ENCODE data around the gene SERPINB6. TPM values are rescaled to one million over a fixed set of nuclear protein-coding genes. Genes with fewer than 3 reads are reported as not detected.

SERPINB6 gene
- total RNA-seq, 1 donor from 2014 or later: 48.7 TPM

DNA sequence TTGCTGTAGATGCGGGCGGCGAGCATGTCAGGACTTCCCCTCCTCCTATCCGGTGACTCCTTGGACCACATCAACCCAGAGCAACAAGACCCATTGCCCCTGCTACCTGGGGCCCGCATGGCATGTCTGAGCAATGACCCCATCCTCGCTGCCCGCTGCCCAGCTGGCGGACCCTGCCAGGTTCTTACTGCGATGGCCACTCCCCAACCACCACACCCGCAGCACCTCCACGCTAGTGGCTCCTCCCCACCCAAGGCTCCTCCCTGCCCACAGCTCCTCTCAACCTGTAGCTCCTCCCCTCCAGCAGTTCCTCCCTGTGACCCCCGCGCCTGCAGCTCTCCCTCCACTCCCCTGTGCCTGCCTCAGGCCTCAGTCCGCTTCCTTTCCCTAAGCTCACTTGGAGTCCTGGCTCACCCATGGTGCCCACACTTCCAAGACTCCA lies 50.7 kb downstream of the SERPINB6 start:
- no peak for FAIRE-seq
- Histone ChIP-seq H3K36me3 (ENCODE audit: control insufficient read depth, insufficient read depth, low read length) (no peaks in the 10 kb centered on the region), H3K27me3 (ENCODE audit: control insufficient read depth, insufficient read depth, low read length) (no peaks in the 10 kb centered on the region), H3K4me3 (ENCODE audit: low read depth, low read length) (no peak overlapping the region)
- TF ChIP-seq, protein P1, sequence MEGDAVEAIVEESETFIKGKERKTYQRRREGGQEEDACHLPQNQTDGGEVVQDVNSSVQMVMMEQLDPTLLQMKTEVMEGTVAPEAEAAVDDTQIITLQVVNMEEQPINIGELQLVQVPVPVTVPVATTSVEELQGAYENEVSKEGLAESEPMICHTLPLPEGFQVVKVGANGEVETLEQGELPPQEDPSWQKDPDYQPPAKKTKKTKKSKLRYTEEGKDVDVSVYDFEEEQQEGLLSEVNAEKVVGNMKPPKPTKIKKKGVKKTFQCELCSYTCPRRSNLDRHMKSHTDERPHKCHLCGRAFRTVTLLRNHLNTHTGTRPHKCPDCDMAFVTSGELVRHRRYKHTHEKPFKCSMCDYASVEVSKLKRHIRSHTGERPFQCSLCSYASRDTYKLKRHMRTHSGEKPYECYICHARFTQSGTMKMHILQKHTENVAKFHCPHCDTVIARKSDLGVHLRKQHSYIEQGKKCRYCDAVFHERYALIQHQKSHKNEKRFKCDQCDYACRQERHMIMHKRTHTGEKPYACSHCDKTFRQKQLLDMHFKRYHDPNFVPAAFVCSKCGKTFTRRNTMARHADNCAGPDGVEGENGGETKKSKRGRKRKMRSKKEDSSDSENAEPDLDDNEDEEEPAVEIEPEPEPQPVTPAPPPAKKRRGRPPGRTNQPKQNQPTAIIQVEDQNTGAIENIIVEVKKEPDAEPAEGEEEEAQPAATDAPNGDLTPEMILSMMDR (IDR thresholded peaks at IDR 0.05; ENCODE audit: insufficient read depth, low read length, severe bottlenecking): no peak
- DNase-seq (ENCODE audit: low read depth): no peak

DNA sequence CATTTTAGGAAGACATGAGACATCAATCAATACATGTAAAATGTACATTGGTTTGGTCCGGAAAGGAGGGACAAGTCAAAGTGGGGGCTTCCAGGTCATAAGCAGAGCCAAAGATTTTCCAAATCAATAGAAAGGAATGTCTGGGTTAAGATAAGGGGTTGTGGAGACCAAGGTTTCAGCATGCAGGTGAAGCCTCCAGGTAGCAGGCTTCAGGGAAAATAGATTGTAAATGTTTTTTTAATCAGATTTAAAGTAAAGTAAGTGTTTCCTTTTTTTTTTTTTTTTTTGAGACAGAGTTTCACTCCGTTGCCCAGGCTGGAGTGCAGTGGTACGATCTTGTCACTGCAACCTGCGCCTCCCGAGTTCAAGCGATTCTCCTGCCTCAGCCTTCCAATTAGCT lies 51.5 kb downstream of the SERPINB6 start:
- no peak for DNase-seq (ENCODE audit: low read depth)
- Histone ChIP-seq H3K27me3 (ENCODE audit: control insufficient read depth, insufficient read depth, low read length) (no peaks in the 10 kb centered on the region), H3K4me3 (ENCODE audit: low read depth, low read length) (no peak overlapping the region), H3K36me3 (ENCODE audit: control insufficient read depth, insufficient read depth, low read length) (no peaks in the 10 kb centered on the region)
- no peak for FAIRE-seq
- TF ChIP-seq, protein P1 (IDR thresholded peaks at IDR 0.05; ENCODE audit: insufficient read depth, low read length, severe bottlenecking): no peak

DNA sequence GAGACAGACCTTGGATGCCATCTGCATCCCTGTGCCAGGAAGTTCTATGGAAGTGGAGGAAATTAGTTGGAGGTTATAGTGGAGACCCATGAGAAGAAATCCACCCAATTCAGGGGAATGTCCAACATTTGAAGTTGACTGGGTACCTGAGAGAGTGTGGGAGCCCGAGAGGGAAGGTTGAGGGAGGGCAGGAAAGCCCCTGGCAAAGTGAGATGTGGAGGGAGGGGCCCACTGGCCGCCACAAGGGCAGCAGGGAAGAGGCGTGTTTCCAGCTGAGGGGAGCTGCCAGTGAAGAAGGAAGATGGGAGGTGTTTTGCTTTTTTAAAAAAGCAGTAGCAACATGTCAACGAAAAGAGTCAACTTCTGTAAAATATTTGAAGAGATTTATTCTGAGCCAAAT lies 52.0 kb downstream of the SERPINB6 start:
- Histone ChIP-seq H3K36me3 (ENCODE audit: control insufficient read depth, insufficient read depth, low read length) (no peaks in the 10 kb centered on the region), H3K27me3 (ENCODE audit: control insufficient read depth, insufficient read depth, low read length) (no peaks in the 10 kb centered on the region), H3K4me3 (ENCODE audit: low read depth, low read length) (no peak overlapping the region)
- TF ChIP-seq, protein P1 (IDR thresholded peaks at IDR 0.05; ENCODE audit: insufficient read depth, low read length, severe bottlenecking): no peak
- FAIRE-seq: no peak
- DNase-seq (ENCODE audit: low read depth): no peak

DNA sequence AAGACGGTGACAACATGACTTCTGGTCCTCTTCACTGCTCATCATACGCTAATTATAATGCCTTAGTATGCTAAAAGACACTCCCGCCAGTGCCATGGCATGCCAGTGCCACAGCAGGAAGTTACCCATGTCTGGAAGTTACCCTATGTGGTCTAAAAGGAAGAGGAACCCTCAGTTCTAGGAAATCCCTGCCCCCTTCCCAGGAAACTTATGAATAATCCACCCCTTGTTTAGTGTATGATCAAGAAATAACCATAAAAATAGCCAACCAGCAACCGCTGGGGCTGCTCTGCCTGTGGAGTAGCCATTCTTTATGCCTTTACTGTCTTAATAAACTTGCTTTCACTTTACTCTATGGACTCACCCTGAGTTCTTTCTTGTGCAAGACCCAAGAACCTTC lies 52.4 kb downstream of the SERPINB6 start:
- FAIRE-seq (no peak), DNase-seq (ENCODE audit: low read depth) (no peak)
- TF ChIP-seq, protein P1 (IDR thresholded peaks at IDR 0.05; ENCODE audit: insufficient read depth, low read length, severe bottlenecking): no peak
- H3K36me3 ChIP-seq (ENCODE audit: control insufficient read depth, insufficient read depth, low read length): no peaks in the 10 kb centered on the region
- H3K4me3 ChIP-seq (ENCODE audit: low read depth, low read length): no peak overlapping the region
- H3K27me3 ChIP-seq (ENCODE audit: control insufficient read depth, insufficient read depth, low read length): no peaks in the 10 kb centered on the region

DNA sequence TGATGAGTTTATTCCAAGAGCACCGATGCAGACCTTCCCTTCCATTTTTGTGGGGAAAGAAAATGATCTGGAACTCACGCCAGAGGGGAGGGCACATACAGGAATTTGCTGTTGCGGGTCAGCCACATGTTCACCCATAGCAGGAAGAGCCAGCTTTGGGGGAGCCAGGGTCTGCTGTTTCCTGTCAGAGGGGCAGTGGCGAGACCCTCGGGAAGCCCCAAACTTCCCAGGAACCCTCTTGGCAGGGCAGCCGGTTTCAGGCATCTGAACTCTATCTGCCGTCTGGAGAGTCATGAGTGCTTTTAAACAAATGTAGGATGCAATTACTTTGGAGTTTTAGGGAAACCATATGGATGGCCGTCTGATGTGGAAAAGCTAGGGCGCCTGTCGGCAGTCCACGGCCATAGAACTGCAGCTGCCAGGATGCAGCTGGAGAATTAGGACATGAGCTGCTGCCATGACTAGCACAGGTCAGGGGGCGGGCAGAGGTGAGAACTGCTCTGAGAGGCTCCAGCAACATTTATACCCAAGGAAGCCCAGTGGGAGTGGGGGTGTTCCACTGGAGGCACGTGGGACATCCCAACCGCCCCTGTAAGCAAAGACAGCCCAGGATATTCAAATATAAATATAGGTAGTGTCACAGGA lies 53.4 kb downstream of the SERPINB6 start:
- TF ChIP-seq, protein P1 (IDR thresholded peaks at IDR 0.05; ENCODE audit: insufficient read depth, low read length, severe bottlenecking): no peak
- FAIRE-seq (no peak), DNase-seq (ENCODE audit: low read depth) (no peak)
- no peak overlapping the region for H3K4me3 ChIP-seq (ENCODE audit: low read depth, low read length)
- H3K36me3 ChIP-seq (ENCODE audit: control insufficient read depth, insufficient read depth, low read length): no peaks in the 10 kb centered on the region
- H3K27me3 ChIP-seq (ENCODE audit: control insufficient read depth, insufficient read depth, low read length): no peaks in the 10 kb centered on the region

DNA sequence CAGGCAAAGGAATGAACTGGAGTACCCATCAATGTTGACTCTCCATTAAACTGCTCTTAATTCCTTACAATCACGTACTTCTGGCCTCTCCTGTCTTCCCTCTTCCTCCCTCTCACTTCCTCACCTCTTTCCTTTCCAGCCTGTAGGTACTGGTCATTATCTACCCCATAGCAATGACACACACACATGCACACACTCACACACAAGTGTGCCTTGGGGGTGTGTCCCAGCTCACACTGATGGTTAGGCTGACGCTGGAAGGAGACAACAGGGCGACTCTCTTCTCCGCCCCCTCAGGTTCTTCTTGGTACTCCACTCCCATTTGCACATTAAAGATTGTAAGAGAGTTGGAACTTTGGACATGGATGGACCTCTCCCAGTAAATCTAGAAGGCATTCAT lies 54.3 kb downstream of the SERPINB6 start:
- FAIRE-seq (no peak), DNase-seq (ENCODE audit: low read depth) (peak; percentile 12)
- H3K27me3 ChIP-seq (ENCODE audit: control insufficient read depth, insufficient read depth, low read length): no peaks in the 10 kb centered on the region
- H3K36me3 ChIP-seq (ENCODE audit: control insufficient read depth, insufficient read depth, low read length): no peaks in the 10 kb centered on the region
- TF ChIP-seq, protein P1 (IDR thresholded peaks at IDR 0.05; ENCODE audit: insufficient read depth, low read length, severe bottlenecking): peak; percentile 24
- no peak overlapping the region for H3K4me3 ChIP-seq (ENCODE audit: low read depth, low read length)
